Measurements from ENCODE around the gene CFAP74.

GRCh38 chr1:1889847-1890505 is 113.6 kb downstream of the CFAP74 start:
- TF ChIP-seq, protein P1, sequence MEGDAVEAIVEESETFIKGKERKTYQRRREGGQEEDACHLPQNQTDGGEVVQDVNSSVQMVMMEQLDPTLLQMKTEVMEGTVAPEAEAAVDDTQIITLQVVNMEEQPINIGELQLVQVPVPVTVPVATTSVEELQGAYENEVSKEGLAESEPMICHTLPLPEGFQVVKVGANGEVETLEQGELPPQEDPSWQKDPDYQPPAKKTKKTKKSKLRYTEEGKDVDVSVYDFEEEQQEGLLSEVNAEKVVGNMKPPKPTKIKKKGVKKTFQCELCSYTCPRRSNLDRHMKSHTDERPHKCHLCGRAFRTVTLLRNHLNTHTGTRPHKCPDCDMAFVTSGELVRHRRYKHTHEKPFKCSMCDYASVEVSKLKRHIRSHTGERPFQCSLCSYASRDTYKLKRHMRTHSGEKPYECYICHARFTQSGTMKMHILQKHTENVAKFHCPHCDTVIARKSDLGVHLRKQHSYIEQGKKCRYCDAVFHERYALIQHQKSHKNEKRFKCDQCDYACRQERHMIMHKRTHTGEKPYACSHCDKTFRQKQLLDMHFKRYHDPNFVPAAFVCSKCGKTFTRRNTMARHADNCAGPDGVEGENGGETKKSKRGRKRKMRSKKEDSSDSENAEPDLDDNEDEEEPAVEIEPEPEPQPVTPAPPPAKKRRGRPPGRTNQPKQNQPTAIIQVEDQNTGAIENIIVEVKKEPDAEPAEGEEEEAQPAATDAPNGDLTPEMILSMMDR (conservative IDR thresholded peaks at IDR 0.05; ENCODE audit: low read depth, low read length) = no peak
- TF ChIP-seq EZH2 (IDR thresholded peaks at IDR 0.05; ENCODE audit: borderline replicate concordance, low read depth, low read length, poor library complexity, severe bottlenecking) = no peak
